ENCODE measurements around the gene FIGLA.

GRCh38 chr2:70768590-70769085 is 21.8 kb downstream of the FIGLA start:
- TF ChIP-seq CTCF (conservative IDR thresholded peaks at IDR 0.05) (no peak), ZFX (IDR thresholded peaks at IDR 0.05) (no peak)

All from C4-2B (cell line).